NCI-H1092 (cell line): Measurements from ENCODE around the gene NPEPL1.
A peak's percentile ranks its signal among the peaks of the same experiment; 100 is the strongest.
"Not testable (repeated sequence)": the region's sequence is repeated elsewhere in the genome, so short reads cannot be mapped to it uniquely, and the experiment has no call there.

Experiments used
- DNase-seq: peaks from one replicate; lab custom pipeline; 2025; lab: John Stamatoyannopoulos, UW

NPEPL1 gene

GRCh38 chr20:58692579-58693225, at the start of gene NPEPL1:
NPEPL1 (plus strand) TSS chr20:58692800; CDS start chr20:58692901, 101 bp downstream.
- DNase-seq = peak; percentile 14

- DNase-seq = not testable (repeated sequence)
Measured at GRCh38 chr20:58642896-58643295, 49.7 kb upstream of the NPEPL1 start.

- no peak for DNase-seq
Measured at GRCh38 chr20:58645412-58645968, 47.1 kb upstream of the NPEPL1 start.

GRCh38 chr20:58646257-58646656, 46.3 kb upstream of the NPEPL1 start:
- no peak for DNase-seq

- no peak for DNase-seq
Measured at GRCh38 chr20:58646703-58647102, 45.9 kb upstream of the NPEPL1 start.

- DNase-seq = no peak
Measured at GRCh38 chr20:58647162-58647795, 45.3 kb upstream of the NPEPL1 start.

GRCh38 chr20:58647796-58648501, 44.7 kb upstream of the NPEPL1 start:
- no peak for DNase-seq

- DNase-seq = not testable (repeated sequence)
Measured at GRCh38 chr20:58648502-58648825, 44.1 kb upstream of the NPEPL1 start.

- DNase-seq = no peak
Measured at GRCh38 chr20:58649288-58650180, 43.1 kb upstream of the NPEPL1 start.

- no peak for DNase-seq
Measured at GRCh38 chr20:58650181-58650775, 42.3 kb upstream of the NPEPL1 start.

- peak; percentile 88 for DNase-seq
Measured at GRCh38 chr20:58650776-58651558, 41.6 kb upstream of the NPEPL1 start, which contains the start of gene STX16. STX16 (plus strand) TSS chr20:58651283; CDS start chr20:58652007, 724 bp downstream.

GRCh38 chr20:58651559-58651945, 41.0 kb upstream of the NPEPL1 start:
- peak; percentile 30 for DNase-seq

GRCh38 chr20:58651946-58652605, 40.5 kb upstream of the NPEPL1 start:
- no peak for DNase-seq

GRCh38 chr20:58652606-58653294, 39.9 kb upstream of the NPEPL1 start:
- no peak for DNase-seq

- no peak for DNase-seq
Measured at GRCh38 chr20:58654337-58654736, 38.3 kb upstream of the NPEPL1 start.

- no peak for DNase-seq
Measured at GRCh38 chr20:58655328-58656107, 37.1 kb upstream of the NPEPL1 start.

GRCh38 chr20:58656831-58657230, 35.8 kb upstream of the NPEPL1 start:
- DNase-seq = no peak

- DNase-seq = no peak
Measured at GRCh38 chr20:58657262-58657661, 35.3 kb upstream of the NPEPL1 start.

GRCh38 chr20:58657986-58658385, 34.6 kb upstream of the NPEPL1 start:
- no peak for DNase-seq
